Measurements from ENCODE around the gene YIF1B. TPM values are rescaled to one million over a fixed set of nuclear protein-coding genes. Genes with fewer than 3 reads are reported as not detected.

The YIF1B gene
- total and polyA plus RNA-seq, 2 of the 4 experiments (the other 2 are of a cell fraction): 72.2 to 165 TPM

GRCh38 chr19:38267761-38268483, 47.8 kb downstream of the YIF1B start:
- H2BK120ac ChIP-seq (ENCODE audit: low read depth, low read length): no peak overlapping the region
- in situ Hi-C loops (cut with MboI; ENCODE audit: low sequenced_read_pairs): no loop called here
- DNase-seq (no peak), ATAC-seq (ENCODE audit: low read depth) (no peak)
- ChIA-PET POLR2A (ENCODE audit: unreplicated experiment) (no interaction called here), CTCF (no interaction called here)
- no peak overlapping the region for H2BK20ac ChIP-seq (ENCODE audit: low read depth, low read length)
- H2BK5ac ChIP-seq (ENCODE audit: low read depth, low read length, poor library complexity, severe bottlenecking): no peak overlapping the region
- H3K56ac ChIP-seq (ENCODE audit: extremely low read depth, insufficient read depth, low read length): no peak overlapping the region
- 35% methylated on average over 2 of the region's 12 CpGs; no CpG with 5 or more reads in 1 of the 2 experiments for WGBS, 2 experiments (ENCODE audit: extremely low coverage in 2 of 2, insufficient read length in 1 of 2)
- no peak overlapping the region for H3K4ac ChIP-seq (ENCODE audit: low read depth, low read length)
- no peak overlapping the region for H4K8ac ChIP-seq (ENCODE audit: low read depth in 2 of 2, low read length in 2 of 2)
- H3K36me3 ChIP-seq (ENCODE audit: control insufficient read depth, insufficient read depth, low read length): no peaks in the 10 kb centered on the region
- H4K91ac ChIP-seq (ENCODE audit: insufficient read depth, low read depth, low read length): peak overlapping the region; percentile 15
- no peak overlapping the region for H3K14ac ChIP-seq (replicated peaks; ENCODE audit: low read depth, low read length)
- H3K18ac ChIP-seq (ENCODE audit: low read depth, low read length): no peak overlapping the region
- no peak overlapping the region for H3K4me3 ChIP-seq (ENCODE audit: insufficient read depth, low read depth, low read length)
- H3K79me1 ChIP-seq (ENCODE audit: low read depth in 1 of 2, low read length in 2 of 2): no peaks in the 10 kb centered on the region
- 0 out of 3 replicates have a peak overlapping the region, but pooled peaks have one; percentile 52 for H2BK15ac ChIP-seq (ENCODE audit: low read depth, low read length)
- H3K9ac ChIP-seq (ENCODE audit: low read depth, low read length): no peak overlapping the region
- peak overlapping the region; percentile 11 for H2AK9ac ChIP-seq (replicated peaks; ENCODE audit: low read depth, low read length, poor library complexity)
- H4K5ac ChIP-seq (ENCODE audit: low read depth, low read length): no peak overlapping the region
- peaks cover 21% of the 10 kb centered on the region for H3K4me1 ChIP-seq (ENCODE audit: control insufficient read depth, insufficient read depth, low read length)
- H3K27me3 ChIP-seq (ENCODE audit: control insufficient read depth, insufficient read depth, low read length): no peaks in the 10 kb centered on the region; the same call in 1 of the 2 replicates
- peak overlapping the region; percentile 60 for H2AFZ ChIP-seq (replicated peaks; ENCODE audit: low read length, poor library complexity)
- intact Hi-C loops (cut with micrococcal nuclease): no loop called here
- H2AK5ac ChIP-seq (ENCODE audit: low read depth, low read length): peak overlapping the region; percentile 79
- H3K4me2 ChIP-seq (ENCODE audit: low read depth, low read length): no peak overlapping the region
- no peak overlapping the region for H3K23ac ChIP-seq (ENCODE audit: low read depth, low read length)
- TF ChIP-seq CHD1 (IDR thresholded peaks at IDR 0.05; ENCODE audit: low read depth, low read length): no peak
- H3K27ac ChIP-seq (ENCODE audit: insufficient read depth, low read length): no peak overlapping the region
- peaks cover 20% of the 10 kb centered on the region for H3K9me1 ChIP-seq (ENCODE audit: insufficient read depth, low read length)
- no TSS peak for BruUV-seq (replicated peaks)
- no peaks in the 10 kb centered on the region for H4K20me1 ChIP-seq (ENCODE audit: insufficient read depth, low read length)
- dilution Hi-C loops (cut with HindIII; ENCODE audit: low sequenced_read_pairs, unreplicated experiment): no loop called here
- H3K9me3 ChIP-seq (ENCODE audit: control insufficient read depth, insufficient read depth, low read length): no peaks in the 10 kb centered on the region
